HepG2 (cell line): Measurements from ENCODE around the gene PCYT2. TPM values are rescaled to one million over a fixed set of nuclear protein-coding genes. Genes with fewer than 3 reads are reported as not detected.

Source experiments
- BRD4 ChIP-seq: sonication (generic); formaldehyde crosslinking; IDR thresholded peaks from 2 replicates; pipeline ENCODE4 v1.4.0; 2020; ENCODE audit warnings: missing genetic modification reagents
- GZF1 ChIP-seq: sonication (generic); formaldehyde crosslinking; IDR thresholded peaks from 2 replicates; pipeline ENCODE4 v1.5.1; 2020; ENCODE audit warnings: mild to moderate bottlenecking, missing genetic modification reagents
- HDAC6 ChIP-seq: fragments of 200-600 bp; sonication (generic); IDR thresholded peaks from 2 replicates; pipeline ENCODE4 v1.7.0; 2017; ENCODE audit warnings: mild to moderate bottlenecking, antibody characterized with exemption, low read length, low read depth
- HMG20A ChIP-seq: IDR thresholded peaks from 2 replicates; pipeline ENCODE4 v1.6.1; 2016; ENCODE audit warnings: borderline replicate concordance
- IKZF1 ChIP-seq: fragments of 450-650 bp; IDR thresholded peaks from 2 replicates; pipeline ENCODE4 v1.7.1; 2016
- JARID2 ChIP-seq: sonication (generic); formaldehyde crosslinking; IDR thresholded peaks from 2 replicates; pipeline ENCODE4 v1.8.1; 2023; ENCODE audit warnings: missing genetic modification reagents, inconsistent platforms; ENCODE audit not compliant: insufficient replicate concordance
- KDM4B ChIP-seq: sonication (generic); formaldehyde crosslinking; IDR thresholded peaks from 2 replicates; pipeline ENCODE4 v1.4.0; 2020; ENCODE audit warnings: missing genetic modification reagents
- KIAA2018 ChIP-seq: sonication (generic); formaldehyde crosslinking; IDR thresholded peaks from 2 replicates; pipeline ENCODE4 v1.5.0; 2020; ENCODE audit warnings: mild to moderate bottlenecking, missing genetic modification reagents, borderline replicate concordance
- KLF12 ChIP-seq: sonication (generic); formaldehyde crosslinking; IDR thresholded peaks from 2 replicates; pipeline ENCODE4 v1.4.0; 2020; ENCODE audit warnings: missing genetic modification reagents, borderline replicate concordance
- KMT2A ChIP-seq: sonication (generic); formaldehyde crosslinking; IDR thresholded peaks from 2 replicates; pipeline ENCODE4 v1.4.0; 2020; ENCODE audit warnings: missing genetic modification reagents
- NCOR1 ChIP-seq: fragments of 200-600 bp; sonication (generic); IDR thresholded peaks from 2 replicates; pipeline ENCODE4 v1.7.0; 2017; ENCODE audit warnings: antibody characterized with exemption, low read length, borderline replicate concordance
- NFE2 ChIP-seq: sonication (generic); formaldehyde crosslinking; IDR thresholded peaks from 2 replicates; pipeline ENCODE4 v1.4.0; 2020; ENCODE audit warnings: missing genetic modification reagents
- POLR2AphosphoS2 ChIP-seq: IDR thresholded peaks from 2 replicates; pipeline ENCODE4 v1.6.1; 2011; ENCODE audit warnings: low read depth, low read length, improper control_type of control experiment
- SALL1 ChIP-seq: sonication (generic); formaldehyde crosslinking; IDR thresholded peaks from 2 replicates; pipeline ENCODE4 v1.8.0; 2022; ENCODE audit warnings: mild to moderate bottlenecking, missing genetic modification reagents
- STAT6 ChIP-seq: sonication (generic); formaldehyde crosslinking; IDR thresholded peaks from 2 replicates; pipeline ENCODE4 v1.4.0; 2020; ENCODE audit warnings: missing genetic modification reagents, mild to moderate bottlenecking, borderline replicate concordance
- XBP1 ChIP-seq: sonication (generic); formaldehyde crosslinking; IDR thresholded peaks from 2 replicates; pipeline ENCODE4 v1.5.0; 2020; ENCODE audit warnings: missing genetic modification reagents
- polyA plus RNA-seq, 8 experiments: library from polyadenylated mRNA; depleted of rRNA in 3 of 8; stranded (reverse) in 7 of 8; unstranded in 1 of 8; fragments of >200 nt; fragmentation: Illumina TruSeq in 4 of 8; extraction: Trizol in 4 of 8; gene quantifications; 2 replicates each; pipeline versions ENCODE4 v1.2.1 to v1.2.3, GENCODE V29; 2011 to 2016; ENCODE audit warnings: low read depth in 4 of 8, missing spikeins in 1 of 8, mixed read lengths in 1 of 8; ENCODE audit not compliant: insufficient read depth in 1 of 8
- total RNA-seq, 5 experiments: library from RNA; depleted of rRNA; stranded (reverse); fragments of >200 nt; fragmentation: Illumina TruSeq; extraction: Trizol; gene quantifications; 2 replicates each; pipeline ENCODE4 v1.2.3, GENCODE V29; 2016; ENCODE audit warnings: low read depth in 1 of 5

PCYT2 gene
- total and polyA plus RNA-seq, 2 of the 13 experiments (the other 11 are each of a cell fraction or from before 2014, with no cell fraction given): 147 to 297 TPM

- TF ChIP-seq NCOR1: no peak
- TF ChIP-seq KMT2A (CRISPR knock-in tag): peak; percentile 83
- no peak for TF ChIP-seq HDAC6
- no peak for TF ChIP-seq HMG20A (CRISPR knock-in tag)
- no peak for TF ChIP-seq KIAA2018 (CRISPR knock-in tag)
- no peak for TF ChIP-seq GZF1 (CRISPR knock-in tag)
- TF ChIP-seq SALL1 (CRISPR knock-in tag): peak; percentile 97
- peak; percentile 72 for TF ChIP-seq KLF12 (CRISPR knock-in tag)
- TF ChIP-seq STAT6 (CRISPR knock-in tag): peak; percentile 86; the same call in 1 of the 2 replicates
- peak; percentile 91 for TF ChIP-seq BRD4 (CRISPR knock-in tag)
- no peak for TF ChIP-seq KDM4B (CRISPR knock-in tag)
- no peak; the same call in 1 of the 2 replicates for TF ChIP-seq XBP1 (CRISPR knock-in tag)
- TF ChIP-seq JARID2 (CRISPR knock-in tag): peak; percentile 47
- TF ChIP-seq POLR2AphosphoS2: peak; percentile 84; the same call in 1 of the 2 replicates
- TF ChIP-seq IKZF1: no peak
- TF ChIP-seq NFE2 (CRISPR knock-in tag): no peak
Measured at GRCh38 chr17:81871387-81872230, 39.6 kb downstream of the PCYT2 start (continued).
